CD8-positive, alpha-beta memory T cell (primary cell): ENCODE results near the gene ARHGAP4. TPM values are rescaled to one million over a fixed set of nuclear protein-coding genes. Genes with fewer than 3 reads are reported as not detected.

Experiments
- CTCF ChIA-PET: fragments of 350-600 bp; sonication (Branson Sonifier 250); formaldehyde crosslinking; loops from one replicate; lab custom pipeline; 2021; ENCODE audit warnings: antibody characterized with exemption; lab: Charles Lee
- POLR2A ChIA-PET: fragments of 350-600 bp; sonication (Branson Sonifier 250); formaldehyde crosslinking; loops from one replicate; lab custom pipeline; 2021; ENCODE audit warnings: antibody characterized with exemption; lab: Charles Lee
- DNase-seq, 5 donors: peaks; one replicate each; pipeline versions ENCODE4 v3.0.0 to v3.0.0-alpha.2; 2020 to 2022; ENCODE audit warnings: mixed read lengths in 1 of 5
- H3K27ac ChIP-seq: one replicate; pipeline ENCODE4 v1.7.0; 2013; ENCODE audit warnings: low read depth, mild to moderate bottlenecking, low read length, moderate library complexity
- H3K27me3 ChIP-seq: 2 replicates; pipeline ENCODE4 v1.7.0; 2013; ENCODE audit warnings: low read length, mild to moderate bottlenecking; ENCODE audit not compliant: insufficient read depth, poor library complexity, severe bottlenecking
- H3K36me3 ChIP-seq: 2 replicates; pipeline ENCODE4 v1.7.0; 2013; ENCODE audit warnings: mild to moderate bottlenecking, low read length, moderate library complexity; ENCODE audit not compliant: insufficient read depth
- H3K4me1 ChIP-seq: 2 replicates; pipeline ENCODE4 v1.7.0; 2013; ENCODE audit warnings: mild to moderate bottlenecking, low read length, moderate library complexity; ENCODE audit not compliant: insufficient read depth
- H3K4me3 ChIP-seq: 2 replicates; pipeline ENCODE4 v1.7.0; 2013; ENCODE audit warnings: mild to moderate bottlenecking, low read length
- H3K9me3 ChIP-seq: 2 replicates; pipeline ENCODE4 v1.7.0; 2013; ENCODE audit warnings: mild to moderate bottlenecking, low read length
- H3K27ac Mint-ChIP-seq, 8 donors: one replicate each; pipeline ENCODE4 v1.8.0; 2020 to 2021; ENCODE audit warnings: mixed read lengths in 8 of 8, mild to moderate bottlenecking in 6 of 8, inconsistent platforms in 3 of 8, moderate library complexity in 3 of 8
- H3K27me3 Mint-ChIP-seq, 2 donors: one replicate each; pipeline ENCODE4 v1.8.0; 2020 to 2021; ENCODE audit warnings: mixed read lengths in 2 of 2, mild to moderate bottlenecking in 1 of 2, moderate library complexity in 1 of 2
- H3K36me3 Mint-ChIP-seq, 3 donors: one replicate each; pipeline ENCODE4 v1.8.0; 2020 to 2021; ENCODE audit warnings: mixed read lengths in 3 of 3, inconsistent platforms in 1 of 3, mild to moderate bottlenecking in 1 of 3
- H3K4me1 Mint-ChIP-seq, 3 donors: one replicate each; pipeline ENCODE4 v1.8.0; 2020 to 2021; ENCODE audit warnings: mixed read lengths in 3 of 3, inconsistent platforms in 1 of 3, mild to moderate bottlenecking in 1 of 3
- H3K4me3 Mint-ChIP-seq, 7 donors: one replicate each; pipeline ENCODE4 v1.8.0; 2020 to 2021; ENCODE audit warnings: mixed read lengths in 7 of 7, mild to moderate bottlenecking in 6 of 7, moderate library complexity in 4 of 7, inconsistent platforms in 2 of 7
- H3K9me3 Mint-ChIP-seq, 5 donors: one replicate each; pipeline ENCODE4 v1.8.0; 2020 to 2022; ENCODE audit warnings: mixed read lengths in 5 of 5, mild to moderate bottlenecking in 3 of 5, moderate library complexity in 2 of 5, inconsistent platforms in 1 of 5
- polyA plus RNA-seq: library from polyadenylated mRNA; unstranded; fragments of 300-500 nt; fragmentation: Illumina TruSeq; gene quantifications from one replicate; pipeline ENCODE4 v1.2.3, GENCODE V29; 2021
- total RNA-seq, 2 experiments: library from RNA; stranded (reverse); gene quantifications; one replicate each; pipeline ENCODE4 v1.2.3, GENCODE V29; 2021

Gene ARHGAP4
- total and polyA plus RNA-seq, 3 experiments from 2014 or later: 116 to 133 (median 124) TPM

DNA sequence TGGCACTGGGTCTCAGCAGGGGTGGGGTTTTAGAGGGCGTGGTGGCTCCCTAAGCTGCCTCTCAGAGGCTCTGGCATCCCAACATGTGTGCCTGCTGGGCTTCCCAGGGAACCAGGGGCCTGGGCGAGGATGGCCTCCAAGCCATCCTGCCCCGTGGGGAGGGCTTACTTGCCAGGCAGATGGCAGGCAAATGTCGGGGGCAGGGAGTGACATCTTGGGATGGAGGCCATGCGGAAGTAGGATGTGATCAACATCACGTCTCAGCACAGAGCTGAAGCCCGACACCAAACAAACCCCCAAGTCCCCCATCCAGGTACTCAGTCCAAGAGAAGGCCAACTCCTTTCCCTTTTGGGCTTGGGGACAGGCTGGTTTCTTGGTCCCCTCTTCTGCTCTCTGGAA lies 44.8 kb downstream of the ARHGAP4 start:
- ChIA-PET CTCF (no interaction called here), POLR2A (no interaction called here)
- H3K4me1 ChIP-seq: peaks cover 6% of the 10 kb centered on the region
- H3K27ac Mint-ChIP-seq: no peak overlapping the region
- H3K27me3 Mint-ChIP-seq: peaks cover 30 to 48% of the 10 kb centered on the region in 2 donors
- no peaks in the 10 kb centered on the region for H3K9me3 ChIP-seq
- H3K27me3 ChIP-seq: peaks cover 15% of the 10 kb centered on the region
- no peak overlapping the region for H3K4me3 ChIP-seq
- H3K4me3 Mint-ChIP-seq: no peak overlapping the region
- DNase-seq: no peak
- no peaks in the 10 kb centered on the region for H3K9me3 Mint-ChIP-seq
- H3K27ac ChIP-seq: no peak overlapping the region
- no peaks in the 10 kb centered on the region for H3K36me3 ChIP-seq
- H3K36me3 Mint-ChIP-seq: peaks cover 0 to 3% (median 0%) of the 10 kb centered on the region in 3 donors
- peaks cover 5 to 16% (median 12%) of the 10 kb centered on the region in 3 donors for H3K4me1 Mint-ChIP-seq

DNA sequence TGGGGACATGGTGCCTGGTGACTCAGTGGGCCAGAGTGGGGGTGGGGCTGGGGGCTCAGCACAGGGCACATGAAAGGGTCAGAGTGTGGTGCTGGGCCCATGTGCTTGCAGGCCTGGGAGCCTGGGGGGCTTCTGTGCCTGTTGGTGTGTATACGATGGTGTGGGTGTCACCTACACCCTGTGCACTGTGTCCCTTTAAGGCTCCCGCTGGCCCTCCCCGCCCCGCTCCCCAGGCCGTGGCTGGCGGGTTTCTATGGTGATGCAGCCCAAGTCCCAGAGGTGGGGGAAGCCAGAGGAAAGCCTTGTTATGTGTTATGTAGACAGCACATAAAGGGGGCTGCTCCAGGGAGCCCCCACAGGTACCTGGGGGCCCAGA lies 45.6 kb downstream of the ARHGAP4 start:
- CTCF ChIA-PET: no interaction called here
- H3K36me3 ChIP-seq: no peaks in the 10 kb centered on the region
- Mint-ChIP-seq H3K9me3 (no peaks in the 10 kb centered on the region), H3K4me3 (no peak overlapping the region), H3K4me1 (peaks cover 5 to 16% (median 14%) of the 10 kb centered on the region in 3 donors), H3K36me3 (peaks cover 0 to 3% (median 0%) of the 10 kb centered on the region in 3 donors), H3K27me3 (peaks cover 33 to 51% of the 10 kb centered on the region in 2 donors), H3K27ac (no peak overlapping the region)
- no peaks in the 10 kb centered on the region for H3K9me3 ChIP-seq
- H3K27me3 ChIP-seq: peaks cover 15% of the 10 kb centered on the region
- POLR2A ChIA-PET: no interaction called here
- no peak overlapping the region for H3K4me3 ChIP-seq
- DNase-seq: no peak
- H3K27ac ChIP-seq: no peak overlapping the region
- peaks cover 6% of the 10 kb centered on the region for H3K4me1 ChIP-seq

DNA sequence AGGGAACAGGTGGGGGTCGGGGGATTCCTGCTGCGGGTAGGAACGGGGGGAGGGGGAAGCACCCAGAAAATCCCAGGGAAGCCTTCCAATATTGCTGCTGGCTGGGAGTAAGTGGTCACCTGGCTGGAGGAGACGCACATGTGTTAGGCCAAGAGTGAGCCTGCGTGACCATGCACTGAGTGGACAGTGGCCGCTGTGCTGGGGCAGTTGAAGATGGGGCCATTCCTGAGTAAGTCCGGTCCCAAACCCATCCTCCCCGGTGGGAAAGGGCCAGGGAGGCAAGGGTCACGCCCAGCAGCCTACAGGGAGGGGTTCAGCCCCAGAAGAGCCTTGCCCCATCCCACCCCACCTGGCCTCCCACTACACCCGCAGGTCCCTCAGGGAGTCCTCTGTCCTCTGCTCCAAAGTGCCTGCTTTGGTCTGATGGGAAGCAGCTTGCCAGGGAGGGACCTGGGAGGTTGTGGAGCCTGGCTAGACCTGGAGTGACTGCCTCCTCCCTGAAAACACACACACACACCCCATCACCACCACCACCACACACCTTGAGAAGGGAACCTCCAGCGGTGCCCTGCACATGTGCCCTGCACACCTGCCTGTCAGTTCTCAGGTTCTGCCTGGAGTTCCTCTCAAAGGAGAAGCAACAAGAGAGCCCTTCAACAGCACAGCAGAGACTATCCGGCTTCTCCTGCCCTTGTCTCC lies 46.2 kb downstream of the ARHGAP4 start:
- H3K27me3 Mint-ChIP-seq: peaks cover 30 to 46% of the 10 kb centered on the region in 2 donors
- H3K4me3 Mint-ChIP-seq: no peak overlapping the region
- DNase-seq: no peak
- no peaks in the 10 kb centered on the region for H3K9me3 Mint-ChIP-seq
- no peak overlapping the region for H3K27ac ChIP-seq
- no peaks in the 10 kb centered on the region for H3K9me3 ChIP-seq
- H3K4me3 ChIP-seq: no peak overlapping the region
- ChIA-PET CTCF (no interaction called here), POLR2A (no interaction called here)
- H3K4me1 Mint-ChIP-seq: peaks cover 5 to 13% (median 12%) of the 10 kb centered on the region in 3 donors
- peaks cover 0 to 3% (median 0%) of the 10 kb centered on the region in 3 donors for H3K36me3 Mint-ChIP-seq
- H3K27ac Mint-ChIP-seq: no peak overlapping the region
- H3K4me1 ChIP-seq: peaks cover under 1% of the 10 kb centered on the region
- H3K36me3 ChIP-seq: no peaks in the 10 kb centered on the region
- H3K27me3 ChIP-seq: peaks cover 12% of the 10 kb centered on the region

DNA sequence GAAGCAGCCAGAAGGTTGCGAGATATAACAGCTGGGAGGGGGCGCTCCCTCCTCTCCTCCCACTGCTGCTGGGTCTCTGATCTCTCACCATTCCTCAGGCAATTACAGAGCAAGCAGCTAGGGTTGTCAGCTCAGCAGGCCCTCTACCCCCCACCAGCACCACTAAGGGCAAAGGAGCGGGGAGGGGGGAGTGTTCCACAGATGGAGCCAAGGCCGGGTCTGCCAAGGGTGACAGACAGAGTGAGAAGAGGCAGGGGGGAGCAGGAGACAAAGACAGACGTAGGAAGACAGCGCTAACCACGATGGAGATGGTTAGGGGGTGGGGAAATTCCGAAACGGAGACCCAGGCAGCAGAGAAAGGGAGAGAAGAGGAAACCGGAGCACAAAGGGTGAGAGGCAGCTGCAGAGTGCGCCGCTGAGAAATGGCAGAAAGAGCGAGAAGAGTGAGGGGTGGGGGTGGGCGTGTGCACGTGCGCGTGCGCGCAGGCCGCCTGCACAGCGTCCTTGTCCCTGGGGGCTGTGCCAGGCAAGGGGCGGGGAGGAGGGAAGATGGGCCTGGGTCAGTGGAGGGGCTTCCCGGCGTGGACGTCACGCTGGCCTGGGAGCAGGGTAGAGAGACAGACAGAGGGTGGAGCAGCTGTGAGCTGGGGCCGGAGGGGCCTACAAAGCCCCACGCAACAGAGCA lies 47.0 kb downstream of the ARHGAP4 start:
- POLR2A ChIA-PET: no interaction called here
- Mint-ChIP-seq H3K4me3 (peak overlapping the region in 1 of 7 donors; percentile 65), H3K36me3 (peaks cover 0 to 3% (median 3%) of the 10 kb centered on the region in 3 donors), H3K27me3 (peaks cover 24 to 40% of the 10 kb centered on the region in 2 donors), H3K27ac (no peak overlapping the region), H3K9me3 (no peaks in the 10 kb centered on the region), H3K4me1 (peaks cover 5 to 11% (median 11%) of the 10 kb centered on the region in 3 donors)
- peaks cover 5% of the 10 kb centered on the region for H3K27me3 ChIP-seq
- CTCF ChIA-PET: interaction anchor here (1.5 kb wide), 1 partner anchor 117 kb away, joined by 3 read pairs; no protein-coding TSS in a partner anchor
- DNase-seq: no peak
- H3K36me3 ChIP-seq: no peaks in the 10 kb centered on the region
- no peak overlapping the region for H3K4me3 ChIP-seq
- H3K4me1 ChIP-seq: no peaks in the 10 kb centered on the region
- H3K27ac ChIP-seq: no peak overlapping the region
- H3K9me3 ChIP-seq: no peaks in the 10 kb centered on the region

DNA sequence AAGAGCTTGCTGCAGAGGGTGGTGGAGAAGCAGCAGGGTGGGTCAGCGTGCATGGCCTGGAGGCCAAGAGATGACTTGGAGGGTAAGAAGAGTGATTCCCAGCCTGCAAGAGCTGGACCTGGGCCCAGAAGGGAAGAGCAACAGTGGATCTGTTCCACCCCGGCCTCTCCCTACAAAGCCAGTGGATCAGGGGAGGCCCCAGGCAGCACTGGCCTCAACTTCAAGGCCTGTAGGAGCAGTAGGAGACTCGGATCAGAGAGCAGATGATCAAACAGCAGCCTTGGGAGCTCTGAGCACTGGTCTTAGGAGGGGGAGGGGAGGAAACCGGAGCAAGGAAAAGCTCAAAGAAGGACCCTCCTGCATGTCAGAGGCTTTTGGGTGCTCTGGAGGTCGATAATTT lies 47.7 kb downstream of the ARHGAP4 start:
- Mint-ChIP-seq H3K36me3 (peaks cover 0 to 3% (median 3%) of the 10 kb centered on the region in 3 donors), H3K27ac (no peak overlapping the region), H3K27me3 (peaks cover 24 to 39% of the 10 kb centered on the region in 2 donors), H3K4me1 (peaks cover 5 to 11% (median 11%) of the 10 kb centered on the region in 3 donors), H3K4me3 (no peak overlapping the region), H3K9me3 (no peaks in the 10 kb centered on the region)
- POLR2A ChIA-PET: no interaction called here
- Histone ChIP-seq H3K27ac (no peak overlapping the region), H3K36me3 (no peaks in the 10 kb centered on the region), H3K27me3 (no peaks in the 10 kb centered on the region), H3K9me3 (no peaks in the 10 kb centered on the region), H3K4me3 (no peak overlapping the region), H3K4me1 (no peaks in the 10 kb centered on the region)
- CTCF ChIA-PET: interaction anchor here (1.1 to 1.5 kb wide), 2 partner anchors 31 to 116 kb away, joined by 3 read pairs; no protein-coding TSS in a partner anchor
- DNase-seq: no peak

DNA sequence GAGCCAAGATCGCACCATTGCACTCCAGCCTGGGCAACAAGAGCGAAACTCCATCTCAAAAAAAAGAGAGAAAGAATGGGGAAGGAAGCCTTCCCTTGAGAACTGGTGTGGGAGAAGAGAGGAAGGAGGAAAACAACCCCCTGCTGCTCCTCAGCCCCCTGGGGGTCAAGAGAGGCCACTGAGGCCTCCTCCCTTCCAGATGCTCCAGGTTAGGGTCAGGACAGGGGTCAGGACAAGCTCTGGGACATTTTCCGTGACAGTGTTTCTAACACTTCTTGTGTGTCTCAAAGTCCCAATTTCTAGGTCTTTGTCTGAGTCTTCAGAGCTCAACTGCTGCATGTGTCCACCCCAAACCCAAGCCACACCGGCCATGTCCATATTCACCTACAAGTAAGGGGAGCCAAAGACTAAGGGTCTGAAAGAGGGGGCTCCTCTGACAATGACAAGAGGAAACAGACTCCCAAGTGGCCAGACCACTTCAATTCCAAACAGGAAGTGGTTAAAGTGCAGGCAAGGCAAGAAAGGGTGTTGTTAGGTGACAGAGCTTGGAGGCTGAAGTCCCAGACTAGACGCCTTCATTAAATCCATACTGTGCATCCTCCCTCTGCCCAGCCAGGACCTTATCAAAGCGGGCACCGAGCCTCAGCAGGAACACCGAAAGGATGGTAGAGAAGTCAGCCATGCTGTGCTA lies 48.3 kb downstream of the ARHGAP4 start:
- Histone ChIP-seq H3K4me1 (no peaks in the 10 kb centered on the region), H3K36me3 (no peaks in the 10 kb centered on the region), H3K27ac (no peak overlapping the region), H3K9me3 (no peaks in the 10 kb centered on the region), H3K27me3 (no peaks in the 10 kb centered on the region), H3K4me3 (no peak overlapping the region)
- Mint-ChIP-seq H3K9me3 (no peaks in the 10 kb centered on the region), H3K4me3 (no peak overlapping the region), H3K27me3 (peaks cover 24 to 34% of the 10 kb centered on the region in 2 donors), H3K4me1 (peaks cover 5 to 11% (median 11%) of the 10 kb centered on the region in 3 donors), H3K27ac (no peak overlapping the region), H3K36me3 (peaks cover 0 to 3% (median 3%) of the 10 kb centered on the region in 3 donors)
- DNase-seq: no peak
- ChIA-PET POLR2A (no interaction called here), CTCF (interaction anchor here (1.1 to 1.5 kb wide), 2 partner anchors 31 to 115 kb away, joined by 3 read pairs; no protein-coding TSS in a partner anchor)

DNA sequence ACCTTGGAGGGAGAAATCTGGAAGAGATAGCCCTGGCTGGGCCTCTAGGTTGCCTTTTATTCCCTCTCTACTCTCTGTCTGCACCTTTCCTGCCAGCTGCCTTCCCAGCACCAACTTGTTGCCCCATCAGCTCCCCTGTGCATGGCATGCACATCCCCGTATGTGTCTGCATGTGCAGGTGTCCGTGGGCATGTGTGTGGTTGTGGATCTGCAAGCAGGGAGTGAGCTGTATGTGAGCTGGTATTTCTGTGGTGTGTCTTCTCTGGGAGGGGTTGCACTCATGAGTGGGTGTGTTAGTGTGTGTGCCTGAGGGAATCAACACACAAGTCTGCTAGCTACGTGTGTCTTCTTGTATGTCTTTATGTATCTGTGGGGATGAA lies 50.0 kb downstream of the ARHGAP4 start:
- Mint-ChIP-seq H3K4me1 (peaks cover 5 to 11% (median 10%) of the 10 kb centered on the region in 3 donors), H3K27ac (no peak overlapping the region), H3K9me3 (no peaks in the 10 kb centered on the region), H3K27me3 (peaks cover 26 to 30% of the 10 kb centered on the region in 2 donors), H3K4me3 (no peak overlapping the region), H3K36me3 (peaks cover 0 to 3% (median 0%) of the 10 kb centered on the region in 3 donors)
- Histone ChIP-seq H3K4me1 (no peaks in the 10 kb centered on the region), H3K9me3 (no peaks in the 10 kb centered on the region), H3K36me3 (no peaks in the 10 kb centered on the region), H3K27me3 (no peaks in the 10 kb centered on the region), H3K27ac (no peak overlapping the region), H3K4me3 (no peak overlapping the region)
- no peak for DNase-seq
- ChIA-PET POLR2A (no interaction called here), CTCF (no interaction called here)
